CD4-positive, alpha-beta T cell treated with Interferon alpha-2 for 1 hour (primary cell): ENCODE data around the gene TPSG1.

Source experiments
- DNase-seq, 2 donors: peaks; one replicate each; pipeline ENCODE4 v3.0.0-alpha.2; 2020 to 2022

Gene TPSG1

GRCh38 chr16:1175566-1176279 lies 49.3 kb downstream of the TPSG1 start:
- DNase-seq, result no peak

GRCh38 chr16:1174477-1175357 lies 50.4 kb downstream of the TPSG1 start:
- no peak for DNase-seq

GRCh38 chr16:1173788-1174451 lies 51.1 kb downstream of the TPSG1 start:
- DNase-seq, result no peak

GRCh38 chr16:1172651-1173050 lies 52.4 kb downstream of the TPSG1 start:
- no peak for DNase-seq

GRCh38 chr16:1171854-1172428 lies 53.1 kb downstream of the TPSG1 start:
- no peak for DNase-seq
